SK-N-SH treated with all-trans-retinoic acid at 6 μM for 48 hours (cell line): Measurements from ENCODE around the gene CHST9.

Source experiments
- ATAC-seq: fragments of 200-7000 bp; cut with Tn5 transposase; 3 replicates; pipeline ENCODE4 v1.9.1; 2020; ENCODE audit warnings: mild to moderate bottlenecking, moderate library complexity
- ARNTL ChIP-seq: fragments of 450-650 bp; formaldehyde crosslinking; IDR thresholded peaks from 2 replicates; pipeline ENCODE4 v1.5.0; 2020; ENCODE audit warnings: low read depth, mild to moderate bottlenecking, moderate library complexity, borderline replicate concordance
- CREB5 ChIP-seq: fragments of 250-450 bp; sonication (Bioruptor Pico); IDR thresholded peaks from 2 replicates; pipeline ENCODE4 v1.5.1; 2020; ENCODE audit warnings: low read depth, mild to moderate bottlenecking, moderate library complexity
- CSDC2 ChIP-seq: fragments of 250-450 bp; sonication (Bioruptor Pico); IDR thresholded peaks from 2 replicates; pipeline ENCODE4 v1.5.0; 2020; ENCODE audit warnings: mild to moderate bottlenecking, moderate library complexity
- CSRNP3 ChIP-seq: fragments of 250-450 bp; sonication (Bioruptor Pico); IDR thresholded peaks from 2 replicates; pipeline ENCODE4 v1.5.1; 2021; ENCODE audit warnings: mild to moderate bottlenecking, moderate library complexity
- ESRRG ChIP-seq: fragments of 250-450 bp; sonication (Bioruptor Pico); IDR thresholded peaks from 2 replicates; pipeline ENCODE4 v1.6.1; 2021; ENCODE audit warnings: mild to moderate bottlenecking
- GLIS3 ChIP-seq: fragments of 250-450 bp; sonication (Bioruptor Pico); IDR thresholded peaks from 2 replicates; pipeline ENCODE4 v1.5.0; 2020; ENCODE audit warnings: mild to moderate bottlenecking, moderate library complexity
- ISL1 ChIP-seq: fragments of 250-450 bp; sonication (Bioruptor Pico); IDR thresholded peaks from 2 replicates; pipeline ENCODE4 v2.1.2; 2022; ENCODE audit warnings: mild to moderate bottlenecking, moderate library complexity
- OSR1 ChIP-seq: fragments of 250-450 bp; sonication (Bioruptor Pico); IDR thresholded peaks from 2 replicates; pipeline ENCODE4 v1.8.0; 2022; ENCODE audit warnings: moderate library complexity, mild to moderate bottlenecking, inconsistent platforms
- PATZ1 ChIP-seq: fragments of 250-450 bp; sonication (Bioruptor Pico); IDR thresholded peaks from 2 replicates; pipeline ENCODE4 v1.8.0; 2020; ENCODE audit warnings: mild to moderate bottlenecking, moderate library complexity, borderline replicate concordance
- POU6F1 ChIP-seq: fragments of 250-450 bp; sonication (Bioruptor Pico); IDR thresholded peaks from 2 replicates; pipeline ENCODE4 v1.8.0; 2021; ENCODE audit warnings: low read depth, mild to moderate bottlenecking, moderate library complexity, borderline replicate concordance
- PPARA ChIP-seq: fragments of 250-450 bp; sonication (Bioruptor Pico); IDR thresholded peaks from 2 replicates; pipeline ENCODE4 v1.5.0; 2020; ENCODE audit warnings: mild to moderate bottlenecking, borderline replicate concordance
- RARB ChIP-seq: fragments of 250-450 bp; sonication (Bioruptor Pico); IDR thresholded peaks from 2 replicates; pipeline ENCODE4 v1.8.0; 2021; ENCODE audit warnings: mild to moderate bottlenecking, moderate library complexity
- SNAI2 ChIP-seq: fragments of 250-450 bp; sonication (Bioruptor Pico); IDR thresholded peaks from 2 replicates; pipeline ENCODE4 v1.5.0; 2020; ENCODE audit warnings: mild to moderate bottlenecking, moderate library complexity
- TOX ChIP-seq: fragments of 250-450 bp; sonication (Bioruptor Pico); IDR thresholded peaks from 2 replicates; pipeline ENCODE4 v1.8.0; 2021; ENCODE audit warnings: mild to moderate bottlenecking, moderate library complexity, borderline replicate concordance
- TSHZ2 ChIP-seq: fragments of 250-450 bp; sonication (Bioruptor Pico); IDR thresholded peaks from 2 replicates; pipeline ENCODE4 v1.5.0; 2020; ENCODE audit warnings: mild to moderate bottlenecking, moderate library complexity
- ZC3H10 ChIP-seq: fragments of 250-450 bp; sonication (Bioruptor Pico); IDR thresholded peaks from 2 replicates; pipeline ENCODE4 v1.5.1; 2021; ENCODE audit warnings: mild to moderate bottlenecking, moderate library complexity
- ZFP30 ChIP-seq: fragments of 450-650 bp; formaldehyde crosslinking; IDR thresholded peaks from 2 replicates; pipeline ENCODE4 v1.5.0; 2022; ENCODE audit warnings: mild to moderate bottlenecking, moderate library complexity
- ZNF565 ChIP-seq: fragments of 450-650 bp; formaldehyde crosslinking; conservative IDR thresholded peaks from 2 replicates; pipeline ENCODE4 v1.5.0; 2020; ENCODE audit warnings: low read depth, mild to moderate bottlenecking, moderate library complexity
- ZNF8 ChIP-seq: fragments of 450-650 bp; formaldehyde crosslinking; IDR thresholded peaks from 2 replicates; pipeline ENCODE4 v1.5.0; 2020; ENCODE audit warnings: mild to moderate bottlenecking, moderate library complexity

The CHST9 gene

GRCh38 chr18:27040796-27041195 is 144.3 kb downstream of the CHST9 start:
- no peak for ATAC-seq
- no peak for TF ChIP-seq POU6F1
- no peak for TF ChIP-seq ZNF8 (CRISPR knock-in tag)
- TF ChIP-seq ARNTL: no peak
- no peak for TF ChIP-seq ISL1
- TF ChIP-seq TSHZ2 (CRISPR knock-in tag): no peak
- no peak for TF ChIP-seq ZNF565 (CRISPR knock-in tag)
- TF ChIP-seq CSDC2 (CRISPR knock-in tag): no peak

GRCh38 chr18:27033722-27034121 is 151.4 kb downstream of the CHST9 start:
- no peak for ATAC-seq
- TF ChIP-seq PPARA (CRISPR knock-in tag): no peak
- TF ChIP-seq PATZ1 (CRISPR knock-in tag): no peak
- TF ChIP-seq GLIS3 (CRISPR knock-in tag): no peak
- TF ChIP-seq CREB5 (CRISPR knock-in tag): no peak
- no peak for TF ChIP-seq POU6F1
- no peak for TF ChIP-seq ZNF565 (CRISPR knock-in tag)
- no peak for TF ChIP-seq TOX (CRISPR knock-in tag)

GRCh38 chr18:27030421-27030820 is 154.7 kb downstream of the CHST9 start:
- no peak for TF ChIP-seq ZNF8 (CRISPR knock-in tag)
- TF ChIP-seq OSR1 (CRISPR knock-in tag): no peak
- TF ChIP-seq RARB (CRISPR knock-in tag): no peak
- no peak for TF ChIP-seq ISL1
- TF ChIP-seq ESRRG: no peak
- no peak for TF ChIP-seq ZC3H10 (CRISPR knock-in tag)
- TF ChIP-seq PPARA (CRISPR knock-in tag): no peak
- no peak for TF ChIP-seq CSRNP3 (CRISPR knock-in tag)
- TF ChIP-seq ARNTL: no peak
- no peak for TF ChIP-seq GLIS3 (CRISPR knock-in tag)
- no peak for TF ChIP-seq CREB5 (CRISPR knock-in tag)
- no peak for TF ChIP-seq CSDC2 (CRISPR knock-in tag)
- TF ChIP-seq PATZ1 (CRISPR knock-in tag): no peak
- no peak for TF ChIP-seq TOX (CRISPR knock-in tag)
- TF ChIP-seq TSHZ2 (CRISPR knock-in tag): no peak
- TF ChIP-seq SNAI2 (CRISPR knock-in tag): no peak
- no peak for TF ChIP-seq ZFP30
- no peak for ATAC-seq
